Naive thymus-derived CD8-positive, alpha-beta T cell (primary cell): ENCODE measurements around the gene CENPH. TPM values are rescaled to one million over a fixed set of nuclear protein-coding genes. Genes with fewer than 3 reads are reported as not detected.

Experiments used
- polyA plus RNA-seq, 3 donors: library from polyadenylated mRNA; unstranded; fragments of 300-500 nt; fragmentation: Illumina TruSeq; gene quantifications; one replicate each; pipeline ENCODE4 v1.2.3, GENCODE V29; 2021
- total RNA-seq, 8 experiments: library from RNA in 2 of 8; stranded (reverse) in 2 of 8; gene quantifications; one replicate each; pipeline ENCODE4 v1.2.3 and lab custom pipeline; 2021 to 2026

The CENPH gene
- total and polyA plus RNA-seq, 5 experiments from 2014 or later = 8.2 to 10.7 (median 9.7) TPM

Other genes with a start within 250 kb of the CENPH start
- 10 to 100 TPM; 42.0 to 48.1 TPM for gene SLC30A5, start 95.6 kb upstream of the CENPH start, total RNA-seq
- 10 to 100 TPM; 23.3 to 28.0 (median 24.7) TPM for gene SLC30A5, start 95.6 kb upstream of the CENPH start, polyA plus RNA-seq
- gene CCNB1, start 22.4 kb upstream of the CENPH start, total RNA-seq = 1 to 10 TPM; 3.0 to 4.6 TPM
- 1 to 10 TPM; 1.7 to 3.0 (median 2.2) TPM for gene CCNB1, start 22.4 kb upstream of the CENPH start, polyA plus RNA-seq
- gene CDK7, start 45.3 kb downstream of the CENPH start, total RNA-seq = 10 to 100 TPM; 20.6 to 25.4 TPM
- 10 to 100 TPM; 18.2 to 20.8 (median 19.4) TPM for gene CDK7, start 45.3 kb downstream of the CENPH start, polyA plus RNA-seq
- gene CCDC125, start 143.2 kb downstream of the CENPH start, total RNA-seq = 1 to 10 TPM; 9.3 to 9.4 TPM
- 1 to 10 TPM; 1.7 to 6.7 (median 2.6) TPM for gene CCDC125, start 143.2 kb downstream of the CENPH start, polyA plus RNA-seq
- 10 to 100 TPM; 25.8 to 27.3 TPM for gene AK6, start 179.9 kb downstream of the CENPH start, total RNA-seq
- gene AK6, start 179.9 kb downstream of the CENPH start, polyA plus RNA-seq = 10 to 100 TPM; 64.6 to 77.0 (median 71.6) TPM
- 10 to 100 TPM; 61.8 to 66.4 TPM for gene TAF9, start 179.9 kb downstream of the CENPH start, total RNA-seq
- gene TAF9, start 179.9 kb downstream of the CENPH start, polyA plus RNA-seq = 100 to 1,000 TPM; 111 to 113 (median 113) TPM
- 10 to 100 TPM; 36.6 to 38.5 TPM for gene RAD17, start 180.2 kb downstream of the CENPH start, total RNA-seq
- 10 to 100 TPM; 15.6 to 25.5 (median 18.4) TPM for gene RAD17, start 180.2 kb downstream of the CENPH start, polyA plus RNA-seq
- 1 to 10 TPM; 1.7 to 2.3 TPM for gene MARVELD2, start 225.5 kb downstream of the CENPH start, total RNA-seq
- 1 to 10 TPM in 1 of 3 donors, under 1 TPM in 2; 0.46 to 1.4 (median 0.98) TPM for gene MARVELD2, start 225.5 kb downstream of the CENPH start, polyA plus RNA-seq